Measurements from ENCODE around the gene EIF3K. TPM values are rescaled to one million over a fixed set of nuclear protein-coding genes. Genes with fewer than 3 reads are reported as not detected.
A peak's percentile ranks its signal among the peaks of the same experiment; 100 is the strongest.

The EIF3K gene
- total and polyA plus RNA-seq, 8 donors, result 184 to 284 (median 276) TPM

- no peak for TF ChIP-seq CTCF (IDR thresholded peaks at IDR 0.05)
- Histone ChIP-seq H3K27me3 (no peaks in the 10 kb centered on the region), H3K9me3 (no peaks in the 10 kb centered on the region), H3K4me1 (peaks cover 44 to 54% of the 10 kb centered on the region in 2 donors), H3K36me3 (no peaks in the 10 kb centered on the region), H3K4me3 (peak overlapping the region; percentile 57 to 88), H3K27ac (peak overlapping the region; percentile 86 to 87)
- no peak for DNase-seq
- intact Hi-C loops (cut with DNase I), result loop anchor here in 1 of 2 donors (10.0 kb wide), 1 partner anchor 56 kb away; no protein-coding TSS in a partner anchor
- ATAC-seq, result no peak
Observed at GRCh38 chr19:38648769-38649304, 29.8 kb downstream of the EIF3K start.

- ATAC-seq (peak; percentile 12), DNase-seq (peak in 1 of 4 donors; percentile 48)
- H3K27ac ChIP-seq, result peak overlapping the region; percentile 86 to 87
- no peaks in the 10 kb centered on the region for H3K9me3 ChIP-seq
- TF ChIP-seq CTCF (IDR thresholded peaks at IDR 0.05), result no peak
- peaks cover 51 to 61% of the 10 kb centered on the region in 2 donors for H3K4me1 ChIP-seq
- H3K4me3 ChIP-seq, result peak overlapping the region; percentile 57 to 88
- H3K27me3 ChIP-seq, result no peaks in the 10 kb centered on the region
- H3K36me3 ChIP-seq, result no peaks in the 10 kb centered on the region
- intact Hi-C loops (cut with DNase I), result loop anchor here (10.0 kb wide), 3 partner anchors 55 to 75 kb away; no protein-coding TSS in a partner anchor
Observed at GRCh38 chr19:38649305-38650171, 30.6 kb downstream of the EIF3K start.

GRCh38 chr19:38650172-38650775 is 31.3 kb downstream of the EIF3K start:
- Histone ChIP-seq H3K27ac (peak overlapping the region; percentile 86 to 87), H3K27me3 (no peaks in the 10 kb centered on the region), H3K9me3 (no peaks in the 10 kb centered on the region), H3K36me3 (no peaks in the 10 kb centered on the region), H3K4me1 (peaks cover 58 to 68% of the 10 kb centered on the region in 2 donors), H3K4me3 (peak overlapping the region; percentile 57 to 88)
- peak; percentile 0 for ATAC-seq
- DNase-seq, result no peak
- intact Hi-C loops (cut with DNase I), result loop anchor here (10.0 kb wide), 2 partner anchors 65 to 75 kb away; no protein-coding TSS in a partner anchor
- no peak for TF ChIP-seq CTCF (IDR thresholded peaks at IDR 0.05)

DNA sequence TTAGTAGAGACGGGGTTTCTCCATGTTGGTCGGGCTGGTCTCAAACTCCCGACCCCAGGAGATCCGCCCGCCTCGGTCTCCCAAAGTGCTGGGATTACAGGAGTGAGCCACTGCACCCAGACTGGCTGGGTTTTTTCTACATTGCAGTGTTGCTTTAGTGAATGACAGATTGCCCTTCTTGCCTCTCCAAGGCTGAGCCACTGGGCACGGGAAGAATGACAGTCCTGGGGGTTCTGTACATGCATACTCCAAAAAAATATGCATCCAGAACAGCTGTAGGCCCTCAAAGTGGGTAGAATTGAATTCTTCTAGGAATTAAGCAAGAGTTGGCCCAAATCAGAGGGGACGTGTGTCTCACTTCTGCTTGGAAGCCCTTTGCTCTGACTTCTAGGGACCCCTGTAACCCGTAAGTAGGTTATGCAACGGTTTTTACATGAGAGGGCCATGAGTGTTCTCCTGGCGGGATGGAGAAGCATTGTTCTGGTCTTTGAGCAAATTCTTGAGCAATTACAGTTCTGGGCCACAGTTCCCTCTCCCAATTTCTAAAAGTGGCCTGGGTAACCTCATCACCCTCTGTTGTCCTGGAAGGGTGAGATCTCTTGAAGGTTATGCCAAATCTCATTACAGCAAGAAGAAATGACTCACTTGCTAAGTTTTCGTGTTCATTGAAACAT is 32.1 kb downstream of the EIF3K start:
- Histone ChIP-seq H3K9me3 (no peaks in the 10 kb centered on the region), H3K27me3 (no peaks in the 10 kb centered on the region), H3K36me3 (no peaks in the 10 kb centered on the region), H3K4me3 (peak overlapping the region in 1 of 2 donors; percentile 88), H3K27ac (peak overlapping the region; percentile 86 to 87), H3K4me1 (peaks cover 66 to 76% of the 10 kb centered on the region in 2 donors)
- ATAC-seq (peak; percentile 3), DNase-seq (peak in 1 of 4 donors; percentile 47)
- intact Hi-C loops (cut with DNase I), result loop anchor here (10.0 kb wide), 2 partner anchors 64 to 74 kb away; no protein-coding TSS in a partner anchor
- no peak for TF ChIP-seq CTCF (IDR thresholded peaks at IDR 0.05)

Data from left lung (tissue), 10 donors.